K562 (cell line): ENCODE measurements around the gene TEAD3. TPM values are rescaled to one million over a fixed set of nuclear protein-coding genes. Genes with fewer than 3 reads are reported as not detected.

ENCODE experiments used
- ATAC-seq: fragments of 200-7000 bp; cut with Tn5 transposase; 3 replicates; pipeline ENCODE4 v1.9.1; 2020; ENCODE audit warnings: moderate library complexity
- BruUV-seq: library from RNA; stranded (reverse); fragments of 400-500 nt; replicated peaks from 2 replicates; lab custom pipeline; 2021; lab: Mats Ljungman, UMichigan
- CTCF ChIA-PET: fragments of 300-600 bp; formaldehyde crosslinking; extraction: SDS; loops from one replicate; lab custom pipeline; 2021; ENCODE audit warnings: low intra/inter-chr PET ratio; lab: Yijun Ruan, JAX
- POLR2A ChIA-PET: fragments of 300-600, 350-650 bp; sonication (Branson Sonifier 250); formaldehyde crosslinking; extraction: SDS; loops from one replicate; lab custom pipeline; 2021; ENCODE audit warnings: antibody characterized with exemption, inconsistent platforms; lab: Yijun Ruan, JAX
- DNase-seq, 4 experiments: peaks; one replicate each; pipeline versions ENCODE4 v3.0.0 to v3.0.0-alpha.2; 2011 to 2018; ENCODE audit warnings: low spot score in 3 of 4, mixed read lengths in 3 of 4; ENCODE audit errors: extremely low read depth in 1 of 4
- FAIRE-seq: peaks from 2 replicates; lab custom pipeline; 2011; peaks lifted over from hg19 to GRCh38; lab: Jason Lieb, UNC
- H2AFZ ChIP-seq: 2 replicates; pipeline ENCODE4 v1.6.0; 2011; ENCODE audit warnings: low read depth, low read length, control low read depth, inconsistent platforms
- H3K27ac ChIP-seq: fragments of 200-600 bp; 3 replicates; pipeline ENCODE4 v1.8.0; 2011; ENCODE audit warnings: low read depth, mild to moderate bottlenecking, control low read depth, inconsistent platforms, low read length, moderate library complexity, mixed read lengths; ENCODE audit errors: extremely low read depth
- H3K27me3 ChIP-seq, 2 experiments: fragments of 300-600 bp in 1 of 2; 2 replicates in 1 of 2; 3 replicates in 1 of 2; pipeline versions ENCODE4 v1.6.0 to v1.8.0; 2011; ENCODE audit warnings: inconsistent platforms in 2 of 2, low read length in 2 of 2, mild to moderate bottlenecking in 1 of 2, mixed read lengths in 1 of 2, moderate library complexity in 1 of 2; ENCODE audit not compliant: control insufficient read depth in 2 of 2, insufficient read depth in 2 of 2
- H3K36me3 ChIP-seq: fragments of 300-600 bp; 3 replicates; pipeline ENCODE4 v1.8.0; 2011; ENCODE audit warnings: mild to moderate bottlenecking, low read length, inconsistent platforms; ENCODE audit not compliant: control insufficient read depth, insufficient read depth
- H3K4me1 ChIP-seq, 2 experiments: fragments of 200-600 bp in 1 of 2; replicated peaks in 1 of 2; 2 replicates in 1 of 2; 3 replicates in 1 of 2; pipeline versions ENCODE4 v1.5.1 to v1.8.0; 2011; ENCODE audit warnings: inconsistent platforms in 2 of 2, low read length in 2 of 2, mild to moderate bottlenecking in 1 of 2, mixed read lengths in 1 of 2, moderate library complexity in 1 of 2; ENCODE audit not compliant: control insufficient read depth in 2 of 2, insufficient read depth in 2 of 2
- H3K4me2 ChIP-seq: 2 replicates; pipeline ENCODE4 v1.6.1; 2011; ENCODE audit warnings: low read length, control low read depth, inconsistent platforms, mixed read lengths; ENCODE audit not compliant: insufficient read depth
- H3K4me3 ChIP-seq: fragments of 200-600 bp; sonication (generic), shearing (Covaris generic); 2 replicates; pipeline ENCODE4 v1.5.1; 2016; ENCODE audit warnings: control low read depth, inconsistent platforms
- H3K79me2 ChIP-seq: fragments of 200-600 bp; 3 replicates; pipeline ENCODE4 v1.8.0; 2011; ENCODE audit warnings: low read length, inconsistent platforms; ENCODE audit not compliant: control insufficient read depth, insufficient read depth
- H3K9ac ChIP-seq, 2 experiments: 2 replicates each; pipeline versions ENCODE4 v1.6.0 to v1.6.1; 2011; ENCODE audit warnings: low read depth in 2 of 2, low read length in 2 of 2, control low read depth in 1 of 2, inconsistent platforms in 1 of 2, mild to moderate bottlenecking in 1 of 2, mixed read lengths in 1 of 2; ENCODE audit not compliant: insufficient read depth in 1 of 2
- H3K9me1 ChIP-seq: one replicate; pipeline ENCODE4 v1.6.0; 2011; ENCODE audit warnings: inconsistent platforms, mild to moderate bottlenecking, low read length, moderate library complexity; ENCODE audit not compliant: control insufficient read depth, insufficient read depth
- H3K9me3 ChIP-seq: replicated peaks from 2 replicates; pipeline ENCODE4 v1.5.1; 2011; ENCODE audit warnings: low read depth, low read length, inconsistent platforms; ENCODE audit not compliant: control insufficient read depth, insufficient read depth
- H4K20me1 ChIP-seq: replicated peaks from 2 replicates; pipeline ENCODE4 v1.6.1; 2011; ENCODE audit warnings: low read length, inconsistent platforms, mixed read lengths; ENCODE audit not compliant: control insufficient read depth, insufficient read depth
- MAFG ChIP-seq: fragments of 450-650 bp; conservative IDR thresholded peaks from 2 replicates; pipeline ENCODE4 v1.6.1; 2016; ENCODE audit warnings: missing genetic modification characterization, missing compliant biosample characterization
- PHB2 ChIP-seq: fragments of 450-650 bp; IDR thresholded peaks from 2 replicates; pipeline ENCODE4 v1.6.1; 2017; ENCODE audit warnings: low read depth
- RBM17 ChIP-seq: fragments of 200-400 bp; formaldehyde crosslinking; IDR thresholded peaks from 2 replicates; pipeline ENCODE4 v1.6.1; 2017; ENCODE audit warnings: low read depth, mild to moderate bottlenecking, low read length, borderline replicate concordance
- SP1 ChIP-seq: sonication (generic); formaldehyde crosslinking; IDR thresholded peaks from 2 replicates; pipeline ENCODE4 v1.8.1; 2022; ENCODE audit warnings: mild to moderate bottlenecking, missing genetic modification reagents
- STAG1 ChIP-seq: sonication (generic); formaldehyde crosslinking; IDR thresholded peaks from 2 replicates; pipeline ENCODE4 v1.5.0; 2020; ENCODE audit warnings: missing genetic modification reagents, borderline replicate concordance
- ZNF124 ChIP-seq: sonication (generic); formaldehyde crosslinking; IDR thresholded peaks from 2 replicates; pipeline ENCODE4 v1.8.1; 2022; ENCODE audit warnings: missing genetic modification reagents
- ZNF551 ChIP-seq: fragments of 250-450 bp; sonication (Bioruptor Pico); IDR thresholded peaks from 2 replicates; pipeline ENCODE4 v1.5.0; 2021; ENCODE audit warnings: mild to moderate bottlenecking, moderate library complexity
- ZNF644 ChIP-seq: fragments of 200-800 bp; sonication (Bioruptor generic); IDR thresholded peaks from 2 replicates; pipeline ENCODE4 v1.6.1; 2016; ENCODE audit warnings: low read depth, missing genetic modification characterization, missing compliant biosample characterization
- WGBS: fragments of 100-300 bp; shearing (Covaris generic); methylation state at CpG from one replicate; pipeline ENCODE4 v1.1.6; 2016; ENCODE audit warnings: low coverage, mixed read lengths; ENCODE audit not compliant: insufficient coverage; ENCODE audit errors: missing lambda C conversion rate; 5-methylcytosine and 5-hydroxymethylcytosine counted together
- in situ Hi-C: fragments of 300-500 bp; cut with MboI; formaldehyde crosslinking; loops from 4 replicates; pipeline ENCODE4 v1.15.0; 2018; ENCODE audit warnings: inconsistent platforms, mixed read lengths
- intact Hi-C: fragments of 100-400 bp; cut with micrococcal nuclease; formaldehyde crosslinking; loops from 2 replicates; pipeline ENCODE4 v1.14.2; 2022
- polyA plus RNA-seq, 8 experiments: library from polyadenylated mRNA; depleted of rRNA in 4 of 8; stranded (reverse) in 5 of 8; unstranded in 3 of 8; fragments of >200 nt; fragmentation: Nextera tagmentation in 2 of 8; fragmentation: Illumina TruSeq in 1 of 8; extraction: Ambion mirVana in 2 of 8; extraction: Trizol in 1 of 8; gene quantifications; 2 replicates each; pipeline versions ENCODE4 v1.2.1 to v1.2.3, GENCODE V29; 2011 to 2014; ENCODE audit warnings: inconsistent platforms in 1 of 8, missing spikeins in 1 of 8
- total RNA-seq, 7 experiments: library from RNA; depleted of rRNA in 6 of 7; stranded (reverse); fragments of >200 nt in 6 of 7; fragmentation: Illumina TruSeq in 2 of 7; extraction: Trizol in 2 of 7; gene quantifications; 2 replicates each; pipeline versions ENCODE4 v1.2.1 to v1.2.3, GENCODE V29; 2011 to 2021; ENCODE audit warnings: low replicate concordance in 1 of 7
- TF ChIP-seq, protein P1 (sequence below): fragments of 150-350 bp; IDR thresholded peaks from 2 replicates; pipeline ENCODE4 v1.6.1; 2014; ENCODE audit warnings: low read depth, mild to moderate bottlenecking, low read length, borderline replicate concordance
- TF ChIP-seq, protein P2 (sequence below): IDR thresholded peaks from 3 replicates; pipeline ENCODE4 v1.6.1; 2011; ENCODE audit warnings: borderline replicate concordance, mild to moderate bottlenecking; ENCODE audit not compliant: insufficient read length, insufficient read depth
- TF ChIP-seq, protein P3 (sequence below): fragments of 450-650 bp; IDR thresholded peaks from 2 replicates; pipeline ENCODE4 v1.6.1; 2014; ENCODE audit warnings: low read depth, mild to moderate bottlenecking, moderate library complexity, borderline replicate concordance
- TF ChIP-seq, protein P4 (sequence below), 3 experiments: fragments of 200-800 bp in 1 of 3; fragments of 250-450 bp in 1 of 3; fragments of 450-650 bp in 1 of 3; sonication (Bioruptor Pico) in 1 of 3; sonication (Bioruptor generic) in 1 of 3; formaldehyde crosslinking in 1 of 3; IDR thresholded peaks; 2 replicates each; pipeline versions ENCODE4 v1.6.1 to v1.8.0; 2016 to 2022; ENCODE audit warnings: mild to moderate bottlenecking in 2 of 3, missing genetic modification characterization in 2 of 3, missing compliant biosample characterization in 1 of 3, moderate library complexity in 1 of 3

The TEAD3 gene
- total and polyA plus RNA-seq, 9 of the 15 experiments (the other 6 are each of a cell fraction or from before 2014, with no cell fraction given), result 0.63 to 13.2 (median 3.3) TPM

DNA sequence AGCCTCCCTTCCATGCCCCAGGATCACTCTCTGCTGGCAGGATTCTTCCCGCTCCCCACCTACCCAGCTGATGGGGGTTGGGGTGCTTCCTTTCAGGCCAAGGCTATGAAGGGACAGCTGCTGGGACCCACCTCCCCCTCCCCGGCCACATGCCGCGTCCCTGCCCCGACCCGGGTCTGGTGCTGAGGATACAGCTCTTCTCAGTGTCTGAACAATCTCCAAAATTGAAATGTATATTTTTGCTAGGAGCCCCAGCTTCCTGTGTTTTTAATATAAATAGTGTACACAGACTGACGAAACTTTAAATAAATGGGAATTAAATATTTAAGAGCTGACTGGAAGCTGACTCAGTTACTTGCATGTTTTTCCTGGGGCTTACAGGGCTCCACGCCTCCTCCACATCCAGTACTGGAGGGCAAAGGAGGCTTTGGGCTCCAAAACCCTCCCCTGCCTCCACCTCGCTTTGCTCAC is 69.0 kb downstream of the TEAD3 start:
- Histone ChIP-seq H3K9me1 (no peaks in the 10 kb centered on the region), H3K27me3 (peaks cover 0 to 3% of the 10 kb centered on the region in 2 experiments; a peak in 1 of 5 replicates), H3K36me3 (peaks cover 5% of the 10 kb centered on the region; the same call in 1 of the 3 replicates), H4K20me1 (no peaks in the 10 kb centered on the region), H3K79me2 (no peaks in the 10 kb centered on the region), H3K9me3 (peaks cover 16% of the 10 kb centered on the region; the same call in 1 of the 2 replicates), H3K27ac (no peak overlapping the region), H3K4me3 (no peak overlapping the region), H3K4me2 (no peak overlapping the region), H2AFZ (no peak overlapping the region), H3K4me1 (peaks cover 0 to 11% of the 10 kb centered on the region in 2 experiments; a peak in 2 of 5 replicates), H3K9ac (no peak overlapping the region)
- DNase-seq, result no peak
- CTCF ChIA-PET, result no interaction called here
- POLR2A ChIA-PET, result interaction anchor here (0.5 to 1.3 kb wide), 5 partner anchors 8 to 24 kb away, joined by 3 to 6 read pairs (median 3); partner anchors contain the start of gene FANCE
- no TSS peak for BruUV-seq
- no peak for FAIRE-seq
- intact Hi-C loops (no loop called here), in situ Hi-C loops (no loop called here)
- 42% methylated on average over 4 of the region's 9 CpGs for WGBS
- no peak for ATAC-seq
- TF ChIP-seq ZNF644 (tag) (no peak), PHB2 (no peak), RBM17 (no peak), STAG1 (no peak), ZNF124 (CRISPR knock-in tag) (no peak), MAFG (tag) (no peak), SP1 (CRISPR knock-in tag) (no peak), ZNF551 (CRISPR knock-in tag) (no peak)
- TF ChIP-seq, protein P1, sequence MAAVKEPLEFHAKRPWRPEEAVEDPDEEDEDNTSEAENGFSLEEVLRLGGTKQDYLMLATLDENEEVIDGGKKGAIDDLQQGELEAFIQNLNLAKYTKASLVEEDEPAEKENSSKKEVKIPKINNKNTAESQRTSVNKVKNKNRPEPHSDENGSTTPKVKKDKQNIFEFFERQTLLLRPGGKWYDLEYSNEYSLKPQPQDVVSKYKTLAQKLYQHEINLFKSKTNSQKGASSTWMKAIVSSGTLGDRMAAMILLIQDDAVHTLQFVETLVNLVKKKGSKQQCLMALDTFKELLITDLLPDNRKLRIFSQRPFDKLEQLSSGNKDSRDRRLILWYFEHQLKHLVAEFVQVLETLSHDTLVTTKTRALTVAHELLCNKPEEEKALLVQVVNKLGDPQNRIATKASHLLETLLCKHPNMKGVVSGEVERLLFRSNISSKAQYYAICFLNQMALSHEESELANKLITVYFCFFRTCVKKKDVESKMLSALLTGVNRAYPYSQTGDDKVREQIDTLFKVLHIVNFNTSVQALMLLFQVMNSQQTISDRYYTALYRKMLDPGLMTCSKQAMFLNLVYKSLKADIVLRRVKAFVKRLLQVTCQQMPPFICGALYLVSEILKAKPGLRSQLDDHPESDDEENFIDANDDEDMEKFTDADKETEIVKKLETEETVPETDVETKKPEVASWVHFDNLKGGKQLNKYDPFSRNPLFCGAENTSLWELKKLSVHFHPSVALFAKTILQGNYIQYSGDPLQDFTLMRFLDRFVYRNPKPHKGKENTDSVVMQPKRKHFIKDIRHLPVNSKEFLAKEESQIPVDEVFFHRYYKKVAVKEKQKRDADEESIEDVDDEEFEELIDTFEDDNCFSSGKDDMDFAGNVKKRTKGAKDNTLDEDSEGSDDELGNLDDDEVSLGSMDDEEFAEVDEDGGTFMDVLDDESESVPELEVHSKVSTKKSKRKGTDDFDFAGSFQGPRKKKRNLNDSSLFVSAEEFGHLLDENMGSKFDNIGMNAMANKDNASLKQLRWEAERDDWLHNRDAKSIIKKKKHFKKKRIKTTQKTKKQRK, result no peak
- TF ChIP-seq, protein P2, sequence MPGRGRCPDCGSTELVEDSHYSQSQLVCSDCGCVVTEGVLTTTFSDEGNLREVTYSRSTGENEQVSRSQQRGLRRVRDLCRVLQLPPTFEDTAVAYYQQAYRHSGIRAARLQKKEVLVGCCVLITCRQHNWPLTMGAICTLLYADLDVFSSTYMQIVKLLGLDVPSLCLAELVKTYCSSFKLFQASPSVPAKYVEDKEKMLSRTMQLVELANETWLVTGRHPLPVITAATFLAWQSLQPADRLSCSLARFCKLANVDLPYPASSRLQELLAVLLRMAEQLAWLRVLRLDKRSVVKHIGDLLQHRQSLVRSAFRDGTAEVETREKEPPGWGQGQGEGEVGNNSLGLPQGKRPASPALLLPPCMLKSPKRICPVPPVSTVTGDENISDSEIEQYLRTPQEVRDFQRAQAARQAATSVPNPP, result no peak
- TF ChIP-seq, protein P3, sequence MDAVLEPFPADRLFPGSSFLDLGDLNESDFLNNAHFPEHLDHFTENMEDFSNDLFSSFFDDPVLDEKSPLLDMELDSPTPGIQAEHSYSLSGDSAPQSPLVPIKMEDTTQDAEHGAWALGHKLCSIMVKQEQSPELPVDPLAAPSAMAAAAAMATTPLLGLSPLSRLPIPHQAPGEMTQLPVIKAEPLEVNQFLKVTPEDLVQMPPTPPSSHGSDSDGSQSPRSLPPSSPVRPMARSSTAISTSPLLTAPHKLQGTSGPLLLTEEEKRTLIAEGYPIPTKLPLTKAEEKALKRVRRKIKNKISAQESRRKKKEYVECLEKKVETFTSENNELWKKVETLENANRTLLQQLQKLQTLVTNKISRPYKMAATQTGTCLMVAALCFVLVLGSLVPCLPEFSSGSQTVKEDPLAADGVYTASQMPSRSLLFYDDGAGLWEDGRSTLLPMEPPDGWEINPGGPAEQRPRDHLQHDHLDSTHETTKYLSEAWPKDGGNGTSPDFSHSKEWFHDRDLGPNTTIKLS, result no peak
- TF ChIP-seq, protein P4, sequence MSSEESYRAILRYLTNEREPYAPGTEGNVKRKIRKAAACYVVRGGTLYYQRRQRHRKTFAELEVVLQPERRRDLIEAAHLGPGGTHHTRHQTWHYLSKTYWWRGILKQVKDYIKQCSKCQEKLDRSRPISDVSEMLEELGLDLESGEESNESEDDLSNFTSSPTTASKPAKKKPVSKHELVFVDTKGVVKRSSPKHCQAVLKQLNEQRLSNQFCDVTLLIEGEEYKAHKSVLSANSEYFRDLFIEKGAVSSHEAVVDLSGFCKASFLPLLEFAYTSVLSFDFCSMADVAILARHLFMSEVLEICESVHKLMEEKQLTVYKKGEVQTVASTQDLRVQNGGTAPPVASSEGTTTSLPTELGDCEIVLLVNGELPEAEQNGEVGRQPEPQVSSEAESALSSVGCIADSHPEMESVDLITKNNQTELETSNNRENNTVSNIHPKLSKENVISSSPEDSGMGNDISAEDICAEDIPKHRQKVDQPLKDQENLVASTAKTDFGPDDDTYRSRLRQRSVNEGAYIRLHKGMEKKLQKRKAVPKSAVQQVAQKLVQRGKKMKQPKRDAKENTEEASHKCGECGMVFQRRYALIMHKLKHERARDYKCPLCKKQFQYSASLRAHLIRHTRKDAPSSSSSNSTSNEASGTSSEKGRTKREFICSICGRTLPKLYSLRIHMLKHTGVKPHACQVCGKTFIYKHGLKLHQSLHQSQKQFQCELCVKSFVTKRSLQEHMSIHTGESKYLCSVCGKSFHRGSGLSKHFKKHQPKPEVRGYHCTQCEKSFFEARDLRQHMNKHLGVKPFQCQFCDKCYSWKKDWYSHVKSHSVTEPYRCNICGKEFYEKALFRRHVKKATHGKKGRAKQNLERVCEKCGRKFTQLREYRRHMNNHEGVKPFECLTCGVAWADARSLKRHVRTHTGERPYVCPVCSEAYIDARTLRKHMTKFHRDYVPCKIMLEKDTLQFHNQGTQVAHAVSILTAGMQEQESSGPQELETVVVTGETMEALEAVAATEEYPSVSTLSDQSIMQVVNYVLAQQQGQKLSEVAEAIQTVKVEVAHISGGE (CRISPR knock-in tag; IDR thresholded peaks at IDR 0.05), result no peak
